DLD1 (cell line): ENCODE data around the gene DAAM1.

Experiments
- in situ Hi-C: cut with HindIII; loops from 2 replicates; pipeline ENCODE4 v1.10.0; 2017; ENCODE audit warnings: low sequenced_read_pairs

The DAAM1 gene

GRCh38 chr14:59254146-59254910 is 65.9 kb downstream of the DAAM1 start:
- in situ Hi-C loops = no loop called here

GRCh38 chr14:59254911-59255545 is 66.6 kb downstream of the DAAM1 start:
- in situ Hi-C loops = no loop called here

DNA sequence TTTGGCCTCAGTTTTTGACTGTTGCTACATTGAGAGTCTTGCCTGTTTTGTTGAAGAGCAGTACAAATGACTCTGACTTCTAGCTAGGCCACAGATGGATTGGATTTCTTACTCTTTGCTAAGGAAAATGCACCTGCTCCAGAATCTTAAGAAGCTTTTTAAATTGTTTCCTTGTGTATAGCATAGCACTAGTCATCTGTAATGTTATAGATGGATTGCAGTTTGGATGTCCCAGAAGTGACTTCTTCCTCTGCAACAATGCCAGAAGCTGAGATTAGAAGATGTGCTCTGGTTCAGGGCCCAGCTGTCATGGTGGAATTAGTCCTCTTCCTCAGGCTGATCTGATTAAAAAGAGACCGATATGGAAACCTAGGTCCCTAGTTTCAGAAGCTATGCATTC is 67.9 kb downstream of the DAAM1 start:
- in situ Hi-C loops = no loop called here

DNA sequence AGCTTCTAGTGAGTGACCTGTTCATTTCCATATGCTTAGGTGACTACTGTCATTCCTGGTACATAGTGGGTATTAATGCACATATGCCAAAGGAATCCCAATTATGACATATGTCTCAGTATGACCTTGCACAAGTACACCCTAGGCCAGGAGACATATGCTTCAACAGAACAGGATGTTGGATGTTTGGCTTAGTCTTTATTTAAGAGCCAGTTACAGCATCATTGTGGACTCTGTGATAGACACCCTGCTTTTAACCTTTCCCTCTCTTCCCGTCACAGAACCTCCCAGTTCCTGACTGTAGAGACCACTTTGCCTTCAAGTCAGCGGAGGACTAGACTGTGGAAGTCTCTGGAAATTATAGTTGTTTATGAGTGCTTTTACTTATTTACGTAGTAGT is 72.9 kb downstream of the DAAM1 start:
- in situ Hi-C loops = no loop called here

DNA sequence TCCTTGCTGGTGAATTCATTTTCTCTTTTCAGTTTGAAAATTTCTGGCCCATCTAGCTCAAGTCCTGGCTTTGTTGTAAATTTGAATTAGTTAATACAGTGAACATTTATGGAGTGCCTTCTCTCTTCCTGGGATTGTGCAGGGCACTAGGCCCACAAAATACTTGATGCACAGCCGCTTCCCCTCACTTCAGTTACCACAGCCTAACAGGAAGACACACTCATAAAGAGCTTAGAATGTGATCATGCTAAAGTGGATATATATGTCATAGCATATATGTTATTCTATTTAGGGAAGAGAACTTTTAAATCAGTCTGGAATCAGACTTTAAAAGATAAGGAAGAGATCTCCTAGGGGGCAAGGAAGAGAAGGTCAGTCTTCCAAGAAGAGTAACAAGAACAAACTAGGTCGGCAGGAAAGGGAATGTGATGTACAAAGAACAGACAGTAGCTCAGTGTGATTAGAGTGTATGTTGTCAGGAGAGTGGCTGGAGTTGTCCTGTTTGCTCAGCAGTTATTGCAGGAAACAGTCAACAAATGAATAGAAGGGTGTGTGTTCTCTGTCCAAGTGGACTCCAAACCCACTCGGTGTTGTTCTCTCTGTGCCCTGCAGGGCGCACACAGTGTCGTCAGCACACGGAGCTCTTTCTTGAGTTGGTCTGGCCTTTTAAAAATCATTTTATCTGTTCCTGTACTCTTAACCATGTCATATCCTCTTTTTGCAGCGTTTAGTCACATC is 74.4 kb downstream of the DAAM1 start:
- in situ Hi-C loops = no loop called here

DNA sequence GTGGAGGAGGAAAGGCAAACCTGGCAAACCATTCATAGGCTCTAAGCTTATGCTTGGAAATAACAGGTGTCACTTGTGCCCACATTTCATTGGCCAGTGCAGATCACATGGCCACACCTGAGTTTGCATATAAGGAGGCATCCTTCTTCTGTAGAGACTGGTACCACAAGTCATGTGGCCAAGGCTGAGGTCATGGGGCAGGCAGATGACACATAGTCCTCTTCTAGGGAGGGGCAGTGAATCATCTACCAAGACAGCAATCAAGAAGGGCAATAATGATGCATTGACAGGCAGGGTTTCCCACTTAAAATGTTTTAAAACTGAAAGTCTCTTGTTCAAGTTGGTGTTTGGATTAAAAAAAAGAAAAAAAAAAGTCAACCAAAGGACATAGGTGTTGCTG is 77.3 kb downstream of the DAAM1 start:
- in situ Hi-C loops = no loop called here

- in situ Hi-C loops = no loop called here
Measured at GRCh38 chr14:59267046-59267445, 78.6 kb downstream of the DAAM1 start.

DNA sequence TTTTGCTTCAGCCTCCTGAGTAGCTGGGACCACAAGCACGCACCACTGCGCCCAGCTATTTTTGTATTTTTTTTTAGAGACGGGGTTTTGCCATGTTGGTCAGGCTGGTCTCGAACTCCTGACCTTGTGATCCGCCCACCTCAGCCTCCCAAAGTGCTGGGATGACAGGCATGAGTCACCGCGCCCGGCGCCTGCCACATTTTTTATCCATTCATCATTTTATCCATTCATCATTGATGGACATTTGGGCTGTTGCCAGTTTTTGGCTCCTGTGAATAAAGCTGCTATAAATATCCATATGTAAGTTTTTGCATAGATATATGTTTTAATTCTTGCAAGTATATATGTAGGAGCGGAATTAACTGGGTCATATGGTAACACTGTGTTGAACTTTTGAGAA is 79.5 kb downstream of the DAAM1 start:
- in situ Hi-C loops = no loop called here

DNA sequence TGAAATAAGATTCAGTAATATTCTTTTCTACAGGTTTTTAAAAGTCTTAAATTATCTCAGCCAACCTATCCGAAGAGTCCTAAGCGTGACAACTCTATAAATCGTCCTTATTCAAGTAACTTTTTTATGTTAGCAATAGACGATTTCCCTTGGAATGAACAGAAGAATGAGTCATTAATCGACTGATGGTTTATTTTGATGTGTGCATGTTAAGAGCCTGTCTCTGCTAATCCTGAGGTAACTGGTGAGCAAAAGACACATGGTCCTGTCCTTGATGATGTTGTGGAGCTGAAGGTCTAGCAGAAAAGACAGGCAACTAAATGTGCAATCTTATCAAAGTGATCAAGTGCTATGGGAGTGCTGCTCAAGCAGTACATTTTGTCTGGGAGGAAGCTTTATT is 80.4 kb downstream of the DAAM1 start:
- in situ Hi-C loops = no loop called here

GRCh38 chr14:59269466-59269865 is 81.0 kb downstream of the DAAM1 start:
- in situ Hi-C loops = no loop called here

DNA sequence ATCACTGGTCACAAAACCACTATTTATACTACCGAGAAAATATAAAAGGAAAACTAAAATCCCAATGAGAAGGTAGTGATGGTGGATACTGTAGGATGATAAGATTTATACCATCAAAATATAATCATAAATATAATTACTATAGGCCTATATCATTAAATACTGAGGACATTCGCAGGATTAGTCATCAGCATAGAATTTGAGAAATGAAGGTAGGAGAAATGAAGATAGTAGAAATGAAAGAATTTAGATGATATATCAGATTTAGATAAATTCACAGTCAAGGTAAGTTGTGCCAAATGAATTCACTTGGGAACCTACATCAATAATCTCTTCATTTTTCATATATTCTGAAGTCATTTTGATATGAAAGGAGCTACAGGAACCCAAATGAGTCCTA is 82.8 kb downstream of the DAAM1 start:
- in situ Hi-C loops = no loop called here

GRCh38 chr14:59271734-59272133 is 83.3 kb downstream of the DAAM1 start:
- in situ Hi-C loops = no loop called here

DNA sequence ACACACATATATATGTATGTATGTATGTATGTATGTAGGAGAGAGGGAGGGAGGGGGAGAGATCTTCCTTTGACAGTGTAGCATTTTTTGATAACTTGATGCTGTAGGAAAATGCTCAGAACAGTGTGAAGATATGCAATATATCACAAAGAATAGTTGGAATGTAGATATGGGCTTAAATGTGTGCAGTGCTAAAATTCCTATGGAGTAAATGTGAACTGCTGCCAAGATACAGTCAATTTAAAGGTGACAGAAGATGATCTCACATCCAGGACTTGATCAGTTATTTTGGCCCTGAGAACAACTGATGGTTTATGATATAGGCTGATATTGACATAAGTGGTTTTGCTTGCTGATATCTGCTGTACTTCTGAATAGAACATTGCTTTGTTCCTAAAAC is 84.2 kb downstream of the DAAM1 start:
- in situ Hi-C loops = no loop called here

GRCh38 chr14:59273737-59274136 is 85.3 kb downstream of the DAAM1 start:
- in situ Hi-C loops = no loop called here

- in situ Hi-C loops = no loop called here
Measured at GRCh38 chr14:59274991-59275391, 86.5 kb downstream of the DAAM1 start.

- in situ Hi-C loops = no loop called here
Measured at GRCh38 chr14:59275668-59276067, 87.2 kb downstream of the DAAM1 start.

DNA sequence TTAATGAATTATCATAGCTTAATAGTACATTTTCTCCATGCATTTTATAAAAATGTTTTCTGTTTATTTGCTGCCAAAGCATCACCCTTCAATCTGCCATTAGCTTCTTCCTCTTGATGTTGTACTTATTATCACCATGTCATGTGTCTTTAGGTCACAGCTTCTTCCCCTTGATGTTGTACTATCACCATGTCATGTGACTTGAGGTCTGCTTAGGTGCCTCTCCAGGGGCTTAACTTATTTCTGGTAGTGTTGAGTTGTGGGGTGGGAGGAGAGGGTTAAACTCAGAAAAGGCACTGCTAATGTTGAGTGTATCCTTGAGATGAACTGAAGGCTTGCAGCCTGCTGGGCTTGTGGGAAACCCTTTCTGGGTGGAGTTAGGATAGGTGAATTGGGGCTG is 87.8 kb downstream of the DAAM1 start:
- in situ Hi-C loops = no loop called here

GRCh38 chr14:59277659-59278058 is 89.2 kb downstream of the DAAM1 start:
- in situ Hi-C loops = no loop called here

GRCh38 chr14:59278111-59278510 is 89.6 kb downstream of the DAAM1 start:
- in situ Hi-C loops = no loop called here

- in situ Hi-C loops = no loop called here
Measured at GRCh38 chr14:59280961-59281360, 92.5 kb downstream of the DAAM1 start.

GRCh38 chr14:59281609-59282377 is 93.3 kb downstream of the DAAM1 start:
- in situ Hi-C loops = no loop called here
